Fibroblast of peridontal ligament (primary cell): ENCODE measurements around the gene PYROXD2.

Experiments used
- DNase-seq: peaks from one replicate; pipeline ENCODE4 v3.0.0-alpha.2; 2010; ENCODE audit errors: extremely low read depth

Gene PYROXD2

DNA sequence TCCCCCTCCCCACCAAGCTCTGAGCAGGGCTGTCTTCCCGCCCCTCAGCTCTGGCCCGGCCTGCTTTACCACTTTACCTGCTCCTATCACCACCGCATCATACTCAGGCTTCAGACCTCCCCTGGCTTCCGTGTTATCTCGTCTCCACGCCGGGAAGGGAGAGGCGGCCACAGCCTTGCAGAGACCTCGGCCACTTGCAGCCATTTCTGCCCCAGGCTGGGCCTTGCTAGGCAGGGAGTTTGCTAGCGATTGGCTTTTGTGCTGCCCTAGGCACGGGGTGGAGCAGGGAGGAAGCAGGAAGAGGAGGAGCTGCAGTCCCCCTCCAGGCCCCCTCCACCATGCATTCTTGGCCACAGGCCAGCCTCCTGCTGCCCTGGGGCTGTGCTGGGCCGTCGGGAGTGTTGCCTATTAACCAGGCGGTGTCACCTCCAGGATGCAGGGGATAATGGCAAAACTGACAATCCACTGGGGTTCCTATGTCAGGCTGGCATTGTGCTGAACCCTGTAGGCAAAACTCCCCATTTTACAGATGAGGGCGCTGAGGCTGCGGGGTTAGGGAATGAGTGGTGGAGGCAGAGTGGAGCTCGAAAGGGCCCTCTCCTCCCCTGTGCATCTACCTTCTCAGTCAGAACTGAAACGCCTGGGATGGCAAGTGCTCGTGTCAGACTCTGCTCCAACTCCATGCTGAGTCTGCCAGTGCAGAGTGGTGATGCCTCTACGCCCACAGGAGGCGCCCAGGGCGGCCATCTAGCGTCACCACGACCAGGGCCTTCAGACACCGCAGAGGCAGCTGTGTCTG is at the start of gene PYROXD2:
Gene PYROXD2 (minus strand): TSS at position 251 of the 799 bp plus-strand sequence. CDS start 47 bp downstream, at position 204.
- DNase-seq = peak; percentile 75

DNA sequence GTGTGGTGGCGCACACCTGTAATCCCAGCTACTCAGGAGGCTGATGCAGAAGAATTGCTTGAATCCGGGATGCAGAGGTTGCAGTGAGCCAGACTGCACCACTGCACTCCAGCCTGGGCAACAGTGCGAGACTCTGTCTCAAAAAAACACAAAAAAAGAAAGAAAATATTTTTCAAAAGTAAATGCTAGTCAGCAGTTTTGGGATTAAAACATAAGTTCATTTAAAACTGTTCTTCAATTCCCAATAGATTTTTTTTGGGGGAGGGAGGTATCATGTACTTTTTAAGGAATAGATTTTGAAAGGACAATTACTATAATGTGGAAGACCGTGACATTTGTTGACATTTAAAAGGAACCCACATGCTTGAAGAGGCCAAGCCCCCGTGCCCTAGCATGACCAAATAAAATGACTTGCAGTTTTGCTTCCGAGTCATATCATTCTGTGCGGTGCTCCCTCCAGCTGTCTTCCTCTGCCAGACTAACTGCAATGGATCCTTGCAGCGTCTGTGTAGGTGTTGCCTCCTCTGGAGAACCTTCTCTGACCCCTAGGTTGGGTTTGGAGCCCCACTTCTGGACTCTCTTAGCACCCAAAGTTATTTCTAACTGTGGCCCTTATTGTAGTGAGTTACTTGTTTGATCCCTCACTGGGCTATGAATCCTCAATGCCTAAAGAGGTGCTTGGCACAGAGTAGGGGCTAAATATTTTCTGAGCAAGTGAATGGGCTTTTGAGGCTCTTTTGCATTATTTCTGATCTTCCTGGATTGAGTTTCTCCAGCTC is 49.2 kb upstream of the PYROXD2 start:
- no peak for DNase-seq

DNA sequence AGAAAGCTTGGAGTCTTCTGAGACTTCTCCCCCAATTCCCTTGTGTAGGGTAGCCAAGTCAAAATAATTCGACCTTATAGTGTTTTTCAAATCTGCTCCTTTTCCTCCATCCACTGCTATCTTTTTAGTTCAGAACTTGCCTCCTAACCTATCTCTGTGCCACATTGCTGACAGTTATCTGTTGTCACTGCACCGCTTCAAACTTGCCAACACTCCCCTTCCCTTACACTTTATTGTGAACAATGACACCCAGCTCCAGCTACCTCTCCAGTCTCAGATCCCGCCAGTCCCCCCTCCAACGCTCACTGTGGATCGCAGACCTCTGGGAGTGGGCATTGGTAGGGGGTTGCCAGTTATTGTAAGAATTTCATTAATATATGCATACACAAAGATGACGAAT is 48.0 kb upstream of the PYROXD2 start:
- no peak for DNase-seq

DNA sequence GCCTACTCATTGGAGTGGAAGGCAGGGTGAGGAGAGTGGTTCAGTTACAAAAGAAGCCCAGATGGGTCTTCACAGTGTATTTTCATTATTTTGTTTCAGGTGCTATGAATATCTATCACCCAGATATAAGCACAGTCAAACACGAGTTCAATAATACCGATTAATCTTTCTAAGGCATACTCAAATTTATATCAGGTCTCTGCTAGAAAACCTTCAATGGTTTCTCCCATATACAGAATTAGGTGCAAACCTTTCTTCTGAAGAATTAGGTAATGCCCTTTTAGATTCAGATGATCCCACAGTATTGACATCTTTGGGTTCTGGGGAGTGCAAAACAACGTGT is 46.5 kb upstream of the PYROXD2 start:
- no peak for DNase-seq

DNA sequence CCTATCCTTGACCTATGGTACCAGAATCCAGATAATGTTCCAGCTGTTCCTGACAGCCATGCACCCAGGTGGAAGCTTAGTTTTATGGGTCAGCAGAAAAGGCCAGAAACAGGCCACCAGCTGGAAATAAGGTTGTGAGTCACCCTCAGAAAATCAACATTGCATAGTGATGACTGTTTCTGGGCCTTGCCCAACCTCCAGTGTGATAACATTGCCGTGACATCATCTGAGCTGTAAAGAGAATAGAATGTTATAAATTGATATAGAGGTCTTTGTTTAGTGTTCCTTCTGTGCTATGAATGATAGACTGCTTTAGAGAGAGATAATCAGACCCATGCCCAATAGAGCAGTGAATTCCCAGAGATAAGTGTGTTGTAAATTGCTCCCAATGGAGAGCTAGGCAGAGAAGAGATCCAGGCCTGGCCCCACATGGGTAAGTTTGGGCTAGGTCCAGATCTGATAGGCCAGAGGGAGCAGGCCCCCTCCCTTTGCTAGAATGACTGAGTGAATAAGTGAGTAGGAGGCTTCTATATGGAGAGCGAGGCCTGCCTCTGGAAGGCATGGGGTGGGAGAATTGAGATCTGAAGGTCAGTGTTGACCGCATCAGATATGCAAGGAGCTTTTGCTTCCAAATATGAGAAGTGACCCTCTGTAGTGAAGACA is 46.0 kb upstream of the PYROXD2 start:
- DNase-seq = peak; percentile 92

DNA sequence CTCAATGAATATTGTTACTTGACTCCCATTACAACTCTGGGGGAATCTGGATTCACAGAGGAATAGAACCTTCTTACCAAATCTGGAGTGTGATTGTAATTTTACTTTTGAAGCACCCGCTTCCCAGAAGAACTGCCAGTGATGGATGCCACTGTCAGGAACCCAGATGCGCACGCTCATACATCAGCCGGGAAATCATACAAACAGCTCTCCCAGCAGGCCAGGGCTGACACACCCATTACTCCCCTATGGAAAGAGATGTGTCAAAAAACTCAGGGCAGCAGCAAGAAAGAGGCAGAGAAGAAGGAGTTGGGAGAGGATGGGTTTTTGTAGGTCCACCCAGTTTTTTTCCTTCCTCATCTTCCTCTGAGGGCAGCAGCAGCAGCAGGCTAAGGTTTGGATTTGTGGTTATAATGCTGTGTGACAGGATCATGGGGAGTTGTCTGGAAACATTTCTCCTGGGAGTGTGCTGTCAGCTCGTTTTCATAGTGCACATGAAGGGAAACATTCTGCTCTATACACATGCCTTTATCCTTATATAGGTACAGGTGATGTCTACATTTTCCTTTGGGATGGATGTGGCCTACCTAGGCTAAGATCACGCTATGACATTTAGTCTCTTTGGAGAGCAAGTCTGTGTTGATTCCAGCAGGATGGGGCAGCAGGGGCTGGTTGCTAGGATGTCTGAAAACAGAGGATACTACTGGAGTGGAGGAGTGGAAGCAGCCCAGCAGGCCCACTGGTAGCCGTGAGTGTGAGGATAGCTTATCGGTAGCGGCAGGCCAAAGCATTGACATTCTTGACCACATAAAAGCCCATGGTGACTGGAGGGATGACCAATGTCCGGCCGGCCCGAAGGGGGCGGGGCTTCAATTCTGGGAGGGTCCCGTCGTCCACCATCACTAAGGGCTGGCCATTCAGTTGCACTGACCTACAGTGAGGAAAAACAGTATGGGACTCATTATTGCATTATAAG is 44.1 kb upstream of the PYROXD2 start:
- no peak for DNase-seq

DNA sequence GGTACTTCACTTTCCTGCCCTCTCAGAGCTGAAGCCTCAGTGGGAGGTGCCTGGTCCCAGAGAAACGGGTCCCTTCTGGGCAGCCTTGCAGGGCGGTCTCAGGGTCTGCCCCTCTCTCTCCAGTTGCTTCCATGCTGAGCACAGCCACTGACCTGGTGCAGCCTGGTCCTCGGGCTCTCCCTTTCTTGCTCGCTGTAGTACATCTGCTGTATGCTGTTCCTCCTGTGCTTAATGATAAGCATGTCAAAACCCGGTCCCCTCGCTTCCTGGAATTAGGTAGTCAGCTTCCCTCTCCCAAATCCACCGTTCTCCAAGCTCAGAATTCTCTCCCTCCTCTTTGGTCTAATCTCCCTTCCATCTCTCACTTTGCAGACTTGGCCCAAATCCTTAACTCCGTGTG is 42.7 kb upstream of the PYROXD2 start:
- no peak for DNase-seq

DNA sequence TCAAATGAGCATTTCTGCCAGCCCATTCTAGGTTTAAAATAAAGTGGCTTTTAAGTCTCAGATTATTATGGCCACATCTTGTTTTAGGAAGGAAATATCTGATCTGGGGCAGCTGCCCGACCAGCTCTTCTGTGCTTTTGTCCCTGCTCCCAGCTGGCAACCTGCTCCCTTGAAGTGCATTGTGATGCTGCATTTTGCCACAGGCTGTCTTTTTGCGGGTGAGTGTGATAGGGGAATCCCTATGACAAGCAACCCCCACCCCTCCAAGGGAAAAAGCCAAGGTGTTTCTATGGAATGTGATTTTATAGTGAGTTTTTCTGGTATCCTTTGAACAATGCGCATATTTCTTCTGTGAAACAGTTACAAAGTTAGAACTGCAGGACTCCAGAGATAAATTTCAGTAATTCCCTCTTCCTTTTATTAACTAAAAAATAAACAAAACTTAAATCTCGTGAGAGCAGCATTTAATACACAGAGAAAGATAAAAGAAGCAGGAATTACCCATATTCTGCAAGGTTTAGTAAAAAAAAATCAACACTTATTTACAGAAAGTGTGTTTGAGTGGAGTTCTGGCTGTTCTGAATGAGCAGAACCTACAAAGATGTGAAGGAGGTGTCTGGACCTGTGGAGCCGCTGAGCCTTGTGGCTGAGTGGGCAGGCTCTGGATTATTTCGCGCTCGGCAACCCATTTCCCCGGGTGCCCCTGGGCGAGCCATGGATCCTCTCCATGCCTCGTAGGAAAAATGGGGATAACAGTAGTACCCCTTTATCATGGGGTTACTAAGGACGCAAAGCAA is 41.9 kb upstream of the PYROXD2 start:
- no peak for DNase-seq

DNA sequence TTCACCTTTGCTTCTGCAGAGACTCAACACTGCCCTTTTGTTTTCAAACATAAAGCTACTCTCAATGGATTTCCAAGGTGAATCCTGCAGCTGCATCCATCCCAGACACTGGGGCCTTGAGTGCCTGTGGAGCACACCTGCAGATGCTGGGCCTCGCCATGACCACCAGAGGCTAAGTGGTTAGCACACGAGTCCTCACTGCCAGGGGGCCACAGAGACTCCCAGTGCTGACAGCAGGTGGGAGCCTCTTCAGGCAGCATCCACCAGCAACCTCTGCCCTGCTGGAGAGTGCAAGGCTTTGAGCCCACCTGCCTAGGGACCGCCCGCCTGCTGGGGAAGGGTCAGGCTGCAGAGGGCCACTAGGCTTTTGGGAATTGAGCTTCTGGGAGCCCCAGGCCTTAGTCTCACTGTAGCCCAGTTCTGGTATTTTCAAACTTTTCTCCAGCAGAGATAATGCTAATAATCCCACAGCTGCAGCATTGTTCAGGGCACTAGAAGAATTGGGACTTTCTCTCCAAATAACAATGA is 41.1 kb upstream of the PYROXD2 start:
- no peak for DNase-seq

DNA sequence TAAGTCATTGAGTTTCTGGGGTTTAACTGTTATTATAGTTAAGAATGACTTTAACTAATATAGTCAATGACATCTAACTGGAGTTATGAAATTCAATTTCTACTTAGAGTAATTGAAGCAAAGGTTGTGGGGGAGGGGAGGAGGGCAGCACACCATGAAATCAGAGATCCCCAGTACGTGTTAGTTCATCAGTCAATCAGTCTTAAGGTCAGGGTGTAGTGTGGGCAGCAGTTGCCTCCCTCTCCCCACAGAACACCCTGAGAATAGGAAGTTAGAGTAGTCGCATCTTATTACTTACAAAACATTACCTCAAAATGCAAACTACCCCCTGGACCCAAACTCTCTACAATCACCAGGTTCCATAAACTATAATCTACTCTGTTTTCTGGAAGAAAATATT is 38.7 kb upstream of the PYROXD2 start:
- no peak for DNase-seq

DNA sequence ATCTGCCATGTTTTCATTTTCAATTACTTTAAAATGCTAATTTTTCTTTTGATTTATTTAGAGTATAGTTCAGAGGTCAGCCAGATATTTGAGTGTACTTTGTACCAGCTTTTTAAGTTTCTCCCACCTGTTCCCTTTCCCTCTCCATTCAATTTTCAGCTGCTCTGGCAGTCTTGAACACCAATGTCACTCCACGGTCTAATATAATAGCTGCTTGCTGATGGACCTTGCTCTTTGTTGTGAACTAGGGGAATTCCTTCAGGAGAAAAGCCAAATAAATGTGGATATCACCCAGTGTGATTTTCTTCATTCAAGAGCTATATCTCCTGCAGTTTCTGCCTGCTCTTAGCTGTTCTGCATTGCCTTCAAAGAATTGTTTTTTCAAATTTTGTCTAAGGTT is 35.6 kb upstream of the PYROXD2 start:
- no peak for DNase-seq

DNA sequence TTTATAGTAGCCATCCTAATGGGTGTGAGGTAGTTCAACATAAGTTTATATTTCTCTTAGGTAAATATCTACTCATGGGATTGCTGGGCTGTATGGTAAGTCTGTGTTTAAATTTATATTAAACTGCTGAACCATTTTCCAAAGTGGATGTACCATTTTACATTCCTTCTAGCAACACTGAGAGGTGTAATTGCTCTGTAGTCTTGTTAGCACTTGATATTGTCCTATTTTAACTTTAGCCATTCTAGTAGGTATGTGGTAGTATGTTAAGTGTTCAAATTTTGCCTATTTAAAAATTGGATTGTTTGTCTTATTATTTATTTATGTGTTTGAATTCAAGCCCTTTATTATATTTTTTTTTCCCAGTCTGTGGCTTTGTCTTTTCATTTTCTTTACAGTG is 34.3 kb upstream of the PYROXD2 start:
- no peak for DNase-seq

DNA sequence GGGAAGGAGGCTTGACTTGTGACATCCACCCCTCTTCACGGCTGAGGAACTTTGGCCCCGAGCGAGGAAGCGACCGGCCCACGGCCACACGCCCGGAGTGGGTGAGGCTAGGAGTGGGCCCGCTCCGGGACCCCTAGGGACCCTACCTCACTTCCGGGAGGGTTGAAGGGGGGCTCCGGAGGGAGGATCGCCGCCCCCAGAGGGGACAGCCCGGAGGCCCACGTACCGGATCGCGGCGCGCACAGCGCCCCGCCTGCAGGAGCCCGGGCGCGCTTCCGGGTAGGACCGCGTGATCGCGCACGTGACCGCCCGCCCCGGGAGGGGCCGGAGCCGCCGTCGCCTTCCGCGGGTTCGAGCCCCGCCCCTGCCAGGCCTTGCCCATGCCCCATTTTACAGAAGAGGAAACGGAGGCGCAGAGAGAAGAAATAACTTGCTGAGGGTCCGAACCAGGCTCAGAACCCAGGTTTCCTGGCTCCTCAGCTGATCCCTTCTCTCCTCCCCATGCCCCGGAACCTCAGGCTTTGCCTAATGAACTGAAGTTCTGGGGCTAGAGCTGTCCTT is 31.8 kb upstream of the PYROXD2 start, which contains the start of gene HPS1:
Gene HPS1 (minus strand): TSS at position 275 of the 561 bp plus-strand sequence. CDS start 3,695 bp downstream, outside the sequence.
- DNase-seq = peak; percentile 70

DNA sequence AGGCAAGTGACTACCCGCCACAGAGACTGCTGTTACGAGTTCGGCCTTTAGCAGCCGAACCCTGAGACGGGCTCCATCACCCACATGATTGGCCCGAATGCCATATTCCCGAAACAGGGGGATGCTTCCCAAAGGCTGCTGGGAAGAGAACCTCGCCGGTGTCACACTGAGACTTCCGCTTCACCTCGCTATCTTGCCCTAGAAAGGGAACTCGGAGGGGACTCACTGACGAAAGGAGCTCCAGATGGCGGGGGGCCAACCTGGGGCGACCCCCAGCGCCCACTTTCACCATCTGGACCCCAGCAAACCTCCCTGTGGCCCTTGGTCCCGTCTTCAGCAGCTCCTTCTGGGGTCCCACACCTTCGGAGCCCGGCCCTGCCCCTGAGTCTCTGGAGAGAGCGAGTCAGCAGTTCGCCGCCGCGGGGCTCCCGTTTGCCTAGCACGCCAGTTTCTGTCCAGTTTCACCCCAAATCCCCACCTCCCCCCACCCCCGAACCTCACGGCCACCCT is 31.2 kb upstream of the PYROXD2 start:
- DNase-seq = peak; percentile 36

DNA sequence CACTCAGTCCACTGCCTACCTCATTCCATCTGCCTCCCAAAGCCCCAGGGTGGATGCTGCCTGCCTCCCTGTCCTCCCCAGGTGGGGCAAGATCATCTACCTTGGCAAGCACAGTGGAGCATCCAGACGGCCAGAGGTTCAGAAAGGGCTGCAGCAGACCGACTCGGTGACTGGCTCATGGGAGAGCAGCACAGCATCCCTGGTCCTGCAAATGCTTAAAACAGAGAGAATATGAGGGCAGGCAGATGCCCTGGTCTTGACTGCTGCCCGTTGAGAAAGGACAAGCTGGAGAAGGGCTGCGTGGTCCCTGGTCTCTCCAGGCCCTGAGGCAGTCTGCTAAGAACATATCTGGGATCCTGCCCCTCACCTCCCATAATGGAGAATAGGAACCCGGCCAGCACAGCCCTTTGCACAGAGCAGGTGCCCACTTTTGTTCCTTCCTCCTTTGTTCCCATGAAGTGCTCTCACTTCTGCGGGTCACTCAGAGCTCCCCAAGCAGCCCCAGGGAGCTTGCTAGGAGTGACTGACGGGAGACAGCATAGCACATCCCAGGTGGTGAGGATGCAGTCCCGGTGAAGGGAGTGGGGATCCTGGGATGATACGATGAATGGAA is 30.3 kb upstream of the PYROXD2 start:
- no peak for DNase-seq

DNA sequence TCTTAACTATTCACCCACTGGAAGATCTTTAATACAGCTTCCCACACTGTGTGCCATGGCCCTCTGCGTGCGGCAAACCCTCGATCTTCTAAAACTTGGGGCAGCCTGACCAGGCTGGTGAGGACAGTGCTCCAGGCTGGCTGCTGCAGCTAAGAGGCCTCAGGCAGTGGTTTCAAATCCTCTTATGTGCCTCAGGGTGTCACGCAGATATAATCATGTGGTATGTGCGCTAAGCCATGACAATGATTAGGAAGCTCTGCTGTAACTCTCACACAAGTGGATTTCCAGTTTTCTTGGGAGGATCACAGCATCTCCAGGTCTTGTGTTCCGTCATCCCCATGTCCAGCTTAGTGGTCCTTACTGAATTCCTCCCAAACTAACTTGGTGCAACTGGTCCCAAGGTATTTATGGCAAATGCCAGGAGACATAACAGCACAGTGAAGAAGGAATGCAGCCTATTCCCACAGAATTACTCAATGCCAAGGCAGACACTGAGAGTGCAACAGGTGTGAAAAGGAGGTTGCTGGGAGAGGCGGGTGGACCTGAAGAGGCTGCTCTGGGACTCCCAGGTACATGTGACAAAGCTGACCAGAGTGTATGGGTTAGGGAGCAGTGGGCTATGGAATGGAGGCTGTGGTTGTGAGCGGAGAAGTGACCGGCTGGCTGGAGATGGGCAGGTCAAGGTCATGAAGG is 29.5 kb upstream of the PYROXD2 start:
- no peak for DNase-seq

DNA sequence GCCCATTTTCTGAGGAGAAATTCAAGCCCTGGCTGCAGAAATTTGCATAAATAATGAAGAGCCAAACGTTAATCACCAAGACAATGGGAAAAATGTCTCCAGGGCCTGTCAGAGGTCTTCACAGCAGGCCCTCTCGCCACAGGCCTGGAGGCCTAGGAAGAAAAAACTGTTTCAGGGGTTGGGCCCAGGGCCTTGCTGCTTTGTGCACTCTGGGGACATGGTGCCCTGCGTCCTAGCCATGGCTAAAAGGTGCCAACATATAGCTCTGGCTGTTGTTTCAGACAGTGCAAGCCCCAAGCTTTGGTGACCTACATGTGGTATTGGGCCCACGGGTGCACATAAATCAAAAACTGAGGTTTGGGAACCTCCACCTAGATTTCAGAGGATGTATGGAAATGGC is 23.7 kb upstream of the PYROXD2 start:
- DNase-seq = no peak

DNA sequence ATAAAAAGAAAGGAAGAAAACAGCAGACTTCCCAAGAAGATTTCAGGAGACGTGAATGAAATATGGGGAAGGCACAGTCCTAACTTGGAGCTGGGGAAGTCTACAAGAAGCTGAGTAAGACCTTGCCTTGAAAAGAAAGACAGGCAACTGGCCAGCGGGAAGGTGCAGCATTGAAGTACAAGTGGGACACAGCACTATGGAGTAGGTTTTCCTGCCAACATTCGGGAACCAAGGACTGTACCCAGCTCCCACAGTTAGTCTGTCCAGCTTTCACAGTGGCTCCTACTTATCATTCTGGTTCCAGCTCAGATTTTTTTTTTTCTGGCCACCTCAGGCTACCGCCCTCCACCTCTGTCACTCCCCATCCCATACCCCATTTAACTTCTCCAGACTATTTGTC is 21.7 kb upstream of the PYROXD2 start:
- DNase-seq = no peak

DNA sequence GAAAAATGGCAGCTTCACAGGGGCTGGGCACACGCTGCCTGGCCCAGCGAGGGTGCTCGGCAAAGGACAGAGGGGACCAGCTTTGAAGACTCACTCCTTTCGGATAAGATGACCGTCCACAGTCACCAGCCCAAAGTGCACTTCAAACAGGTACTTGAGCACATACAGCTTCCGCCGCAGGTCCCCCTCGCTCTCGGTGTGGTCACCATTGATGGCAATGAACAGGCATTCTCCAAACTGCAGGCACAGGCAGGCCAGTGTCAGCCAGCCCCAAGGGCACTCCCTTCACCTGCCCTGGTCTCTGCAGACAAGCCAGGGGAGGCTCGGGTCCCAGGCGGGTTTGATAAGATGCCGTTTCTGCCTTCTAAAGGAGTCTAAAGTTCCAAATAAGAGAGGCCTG is 20.2 kb upstream of the PYROXD2 start:
- DNase-seq = no peak
